HEK293 (cell line): ENCODE measurements around the gene ADM5.

Experiments used
- CTCF ChIA-PET: fragments of 350-600 bp; formaldehyde crosslinking; extraction: SDS; loops from one replicate; lab custom pipeline; 2021; ENCODE audit warnings: antibody characterized with exemption; lab: Yijun Ruan, JAX
- POLR2A ChIA-PET: fragments of 300-600 bp; formaldehyde crosslinking; extraction: SDS; loops from one replicate; lab custom pipeline; 2020; ENCODE audit warnings: antibody characterized with exemption, inconsistent platforms; lab: Yijun Ruan, JAX
- H3K27ac ChIP-seq: fragments of 200-500 bp; sonication (Bioruptor generic); 2 replicates; pipeline ENCODE4 v1.5.1; 2014; ENCODE audit warnings: low read depth, low read length, control low read depth, inconsistent platforms; ENCODE audit errors: extremely low read depth
- H3K36me3 ChIP-seq, 2 experiments: fragments of 200-500 bp in 1 of 2; sonication (Bioruptor generic) in 1 of 2; 1 replicate in 1 of 2; 2 replicates in 1 of 2; pipeline ENCODE4 v1.5.1; 2014 to 2017; ENCODE audit warnings: inconsistent platforms in 2 of 2, low read length in 2 of 2; ENCODE audit not compliant: control insufficient read depth in 2 of 2, insufficient read depth in 1 of 2
- H3K4me1 ChIP-seq: fragments of 200-500 bp; sonication (Bioruptor generic); 2 replicates; pipeline ENCODE4 v1.5.1; 2014; ENCODE audit warnings: mild to moderate bottlenecking, low read length, inconsistent platforms; ENCODE audit not compliant: control insufficient read depth, insufficient read depth
- H3K4me3 ChIP-seq: 2 replicates; pipeline ENCODE4 v1.5.1; 2011; ENCODE audit warnings: low read depth, mild to moderate bottlenecking, control low read depth, low read length, moderate library complexity
- H3K9me3 ChIP-seq: fragments of 200-500 bp; sonication (Bioruptor generic); 2 replicates; pipeline ENCODE4 v1.5.1; 2014; ENCODE audit warnings: low read depth, low read length, inconsistent platforms; ENCODE audit not compliant: control insufficient read depth, insufficient read depth
- ELK4 ChIP-seq: IDR thresholded peaks from 2 replicates; pipeline ENCODE4 v1.6.1; 2011; ENCODE audit warnings: mild to moderate bottlenecking, low read depth, low read length, borderline replicate concordance
- HOXA7 ChIP-seq: sonication (generic); formaldehyde crosslinking; IDR thresholded peaks from 2 replicates; pipeline ENCODE4 v1.8.1; 2022; ENCODE audit warnings: missing genetic modification reagents, borderline replicate concordance
- SETDB1 ChIP-seq: IDR thresholded peaks from one replicate; pipeline ENCODE4 v1.6.1; 2017; ENCODE audit warnings: mild to moderate bottlenecking, low read length, moderate library complexity, mixed read lengths; ENCODE audit not compliant: insufficient read length
- ZBTB7A ChIP-seq: fragments of 450-650 bp; formaldehyde crosslinking; IDR thresholded peaks from 2 replicates; pipeline ENCODE4 v1.5.1; 2016; ENCODE audit warnings: low read depth, missing biosample characterization, missing genetic modification characterization
- ZNF157 ChIP-seq: fragments of 450-650 bp; formaldehyde crosslinking; IDR thresholded peaks from 2 replicates; pipeline ENCODE4 v1.5.1; 2016; ENCODE audit warnings: missing biosample characterization, missing genetic modification characterization
- ZNF174 ChIP-seq: fragments of 450-650 bp; formaldehyde crosslinking; IDR thresholded peaks from 2 replicates; pipeline ENCODE4 v1.5.0; 2017; ENCODE audit warnings: missing biosample characterization, mild to moderate bottlenecking, missing genetic modification characterization
- ZNF366 ChIP-seq: fragments of 450-650 bp; formaldehyde crosslinking; conservative IDR thresholded peaks from 2 replicates; pipeline ENCODE4 v1.5.1; 2016; ENCODE audit warnings: missing biosample characterization, missing genetic modification characterization
- ZNF37A ChIP-seq: fragments of 450-650 bp; IDR thresholded peaks from 2 replicates; pipeline ENCODE4 v1.5.1; 2018; ENCODE audit warnings: missing biosample characterization, missing genetic modification characterization
- ZNF704 ChIP-seq: fragments of 450-650 bp; formaldehyde crosslinking; IDR thresholded peaks from 2 replicates; pipeline ENCODE4 v1.5.1; 2016; ENCODE audit warnings: missing biosample characterization, missing genetic modification characterization
- TF ChIP-seq, protein P1 (sequence below): fragments of 450-650 bp; formaldehyde crosslinking; IDR thresholded peaks from 2 replicates; pipeline ENCODE4 v1.5.1; 2016; ENCODE audit warnings: missing biosample characterization, missing genetic modification characterization
- TF ChIP-seq, protein P2 (sequence below): fragments of 450-650 bp; formaldehyde crosslinking; IDR thresholded peaks from 2 replicates; pipeline ENCODE4 v1.5.1; 2017; ENCODE audit warnings: missing biosample characterization, missing genetic modification characterization
- TF ChIP-seq, protein P3 (sequence below): fragments of 450-650 bp; formaldehyde crosslinking; conservative IDR thresholded peaks from 2 replicates; pipeline ENCODE4 v1.5.1; 2016; ENCODE audit warnings: low read depth, missing biosample characterization, missing genetic modification characterization
- TF ChIP-seq, protein P4 (sequence below): fragments of 450-650 bp; formaldehyde crosslinking; IDR thresholded peaks from 2 replicates; pipeline ENCODE4 v1.5.1; 2016; ENCODE audit warnings: missing biosample characterization, missing genetic modification characterization, borderline replicate concordance

The ADM5 gene

GRCh38 chr19:49662011-49662410, 27.4 kb upstream of the ADM5 start:
- Histone ChIP-seq H3K4me3 (no peak overlapping the region), H3K36me3 (peaks cover 14 to 62% of the 10 kb centered on the region in 2 experiments)
- POLR2A ChIA-PET = interaction anchor here (1.3 to 4.0 kb wide), 3 partner anchors 14 to 22 kb away, joined by 3 to 26 read pairs (median 16); partner anchors contain the start of genes RRAS and SCAF1
- TF ChIP-seq, protein P1, sequence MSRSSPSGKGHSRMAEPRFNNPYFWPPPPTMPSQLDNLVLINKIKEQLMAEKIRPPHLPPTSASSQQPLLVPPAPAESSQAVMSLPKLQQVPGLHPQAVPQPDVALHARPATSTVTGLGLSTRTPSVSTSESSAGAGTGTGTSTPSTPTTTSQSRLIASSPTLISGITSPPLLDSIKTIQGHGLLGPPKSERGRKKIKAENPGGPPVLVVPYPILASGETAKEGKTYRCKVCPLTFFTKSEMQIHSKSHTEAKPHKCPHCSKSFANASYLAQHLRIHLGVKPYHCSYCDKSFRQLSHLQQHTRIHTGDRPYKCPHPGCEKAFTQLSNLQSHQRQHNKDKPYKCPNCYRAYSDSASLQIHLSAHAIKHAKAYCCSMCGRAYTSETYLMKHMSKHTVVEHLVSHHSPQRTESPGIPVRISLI (tag by site-specific recombination) = no peak
- TF ChIP-seq ZNF366 (no peak), HOXA7 (CRISPR knock-in tag) (no peak), SETDB1 (no peak), ZNF174 (no peak), ZNF37A (tag by site-specific recombination) (no peak), ZNF157 (tag by site-specific recombination) (no peak), ZNF704 (tag by site-specific recombination) (no peak), ZBTB7A (tag by site-specific recombination) (no peak), ELK4 (no peak)
- TF ChIP-seq, protein P2, sequence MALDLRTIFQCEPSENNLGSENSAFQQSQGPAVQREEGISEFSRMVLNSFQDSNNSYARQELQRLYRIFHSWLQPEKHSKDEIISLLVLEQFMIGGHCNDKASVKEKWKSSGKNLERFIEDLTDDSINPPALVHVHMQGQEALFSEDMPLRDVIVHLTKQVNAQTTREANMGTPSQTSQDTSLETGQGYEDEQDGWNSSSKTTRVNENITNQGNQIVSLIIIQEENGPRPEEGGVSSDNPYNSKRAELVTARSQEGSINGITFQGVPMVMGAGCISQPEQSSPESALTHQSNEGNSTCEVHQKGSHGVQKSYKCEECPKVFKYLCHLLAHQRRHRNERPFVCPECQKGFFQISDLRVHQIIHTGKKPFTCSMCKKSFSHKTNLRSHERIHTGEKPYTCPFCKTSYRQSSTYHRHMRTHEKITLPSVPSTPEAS (tag by site-specific recombination) = no peak
- TF ChIP-seq, protein P3, sequence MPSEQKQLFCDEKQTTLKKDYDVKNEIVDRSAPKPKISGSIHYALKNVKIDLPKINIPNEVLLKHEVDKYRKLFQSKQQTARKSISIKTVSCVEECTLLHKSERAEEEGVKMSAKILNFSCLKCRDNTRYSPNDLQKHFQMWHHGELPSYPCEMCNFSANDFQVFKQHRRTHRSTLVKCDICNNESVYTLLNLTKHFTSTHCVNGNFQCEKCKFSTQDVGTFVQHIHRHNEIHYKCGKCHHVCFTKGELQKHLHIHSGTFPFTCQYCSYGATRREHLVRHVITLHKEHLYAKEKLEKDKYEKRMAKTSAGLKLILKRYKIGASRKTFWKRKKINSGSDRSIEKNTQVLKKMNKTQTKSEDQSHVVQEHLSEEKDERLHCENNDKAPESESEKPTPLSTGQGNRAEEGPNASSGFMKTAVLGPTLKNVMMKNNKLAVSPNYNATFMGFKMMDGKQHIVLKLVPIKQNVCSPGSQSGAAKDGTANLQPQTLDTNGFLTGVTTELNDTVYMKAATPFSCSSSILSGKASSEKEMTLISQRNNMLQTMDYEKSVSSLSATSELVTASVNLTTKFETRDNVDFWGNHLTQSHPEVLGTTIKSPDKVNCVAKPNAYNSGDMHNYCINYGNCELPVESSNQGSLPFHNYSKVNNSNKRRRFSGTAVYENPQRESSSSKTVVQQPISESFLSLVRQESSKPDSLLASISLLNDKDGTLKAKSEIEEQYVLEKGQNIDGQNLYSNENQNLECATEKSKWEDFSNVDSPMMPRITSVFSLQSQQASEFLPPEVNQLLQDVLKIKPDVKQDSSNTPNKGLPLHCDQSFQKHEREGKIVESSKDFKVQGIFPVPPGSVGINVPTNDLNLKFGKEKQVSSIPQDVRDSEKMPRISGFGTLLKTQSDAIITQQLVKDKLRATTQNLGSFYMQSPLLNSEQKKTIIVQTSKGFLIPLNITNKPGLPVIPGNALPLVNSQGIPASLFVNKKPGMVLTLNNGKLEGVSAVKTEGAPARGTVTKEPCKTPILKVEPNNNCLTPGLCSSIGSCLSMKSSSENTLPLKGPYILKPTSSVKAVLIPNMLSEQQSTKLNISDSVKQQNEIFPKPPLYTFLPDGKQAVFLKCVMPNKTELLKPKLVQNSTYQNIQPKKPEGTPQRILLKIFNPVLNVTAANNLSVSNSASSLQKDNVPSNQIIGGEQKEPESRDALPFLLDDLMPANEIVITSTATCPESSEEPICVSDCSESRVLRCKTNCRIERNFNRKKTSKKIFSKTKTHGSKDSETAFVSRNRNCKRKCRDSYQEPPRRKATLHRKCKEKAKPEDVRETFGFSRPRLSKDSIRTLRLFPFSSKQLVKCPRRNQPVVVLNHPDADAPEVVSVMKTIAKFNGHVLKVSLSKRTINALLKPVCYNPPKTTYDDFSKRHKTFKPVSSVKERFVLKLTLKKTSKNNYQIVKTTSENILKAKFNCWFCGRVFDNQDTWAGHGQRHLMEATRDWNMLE (tag by site-specific recombination) = no peak
- TF ChIP-seq, protein P4, sequence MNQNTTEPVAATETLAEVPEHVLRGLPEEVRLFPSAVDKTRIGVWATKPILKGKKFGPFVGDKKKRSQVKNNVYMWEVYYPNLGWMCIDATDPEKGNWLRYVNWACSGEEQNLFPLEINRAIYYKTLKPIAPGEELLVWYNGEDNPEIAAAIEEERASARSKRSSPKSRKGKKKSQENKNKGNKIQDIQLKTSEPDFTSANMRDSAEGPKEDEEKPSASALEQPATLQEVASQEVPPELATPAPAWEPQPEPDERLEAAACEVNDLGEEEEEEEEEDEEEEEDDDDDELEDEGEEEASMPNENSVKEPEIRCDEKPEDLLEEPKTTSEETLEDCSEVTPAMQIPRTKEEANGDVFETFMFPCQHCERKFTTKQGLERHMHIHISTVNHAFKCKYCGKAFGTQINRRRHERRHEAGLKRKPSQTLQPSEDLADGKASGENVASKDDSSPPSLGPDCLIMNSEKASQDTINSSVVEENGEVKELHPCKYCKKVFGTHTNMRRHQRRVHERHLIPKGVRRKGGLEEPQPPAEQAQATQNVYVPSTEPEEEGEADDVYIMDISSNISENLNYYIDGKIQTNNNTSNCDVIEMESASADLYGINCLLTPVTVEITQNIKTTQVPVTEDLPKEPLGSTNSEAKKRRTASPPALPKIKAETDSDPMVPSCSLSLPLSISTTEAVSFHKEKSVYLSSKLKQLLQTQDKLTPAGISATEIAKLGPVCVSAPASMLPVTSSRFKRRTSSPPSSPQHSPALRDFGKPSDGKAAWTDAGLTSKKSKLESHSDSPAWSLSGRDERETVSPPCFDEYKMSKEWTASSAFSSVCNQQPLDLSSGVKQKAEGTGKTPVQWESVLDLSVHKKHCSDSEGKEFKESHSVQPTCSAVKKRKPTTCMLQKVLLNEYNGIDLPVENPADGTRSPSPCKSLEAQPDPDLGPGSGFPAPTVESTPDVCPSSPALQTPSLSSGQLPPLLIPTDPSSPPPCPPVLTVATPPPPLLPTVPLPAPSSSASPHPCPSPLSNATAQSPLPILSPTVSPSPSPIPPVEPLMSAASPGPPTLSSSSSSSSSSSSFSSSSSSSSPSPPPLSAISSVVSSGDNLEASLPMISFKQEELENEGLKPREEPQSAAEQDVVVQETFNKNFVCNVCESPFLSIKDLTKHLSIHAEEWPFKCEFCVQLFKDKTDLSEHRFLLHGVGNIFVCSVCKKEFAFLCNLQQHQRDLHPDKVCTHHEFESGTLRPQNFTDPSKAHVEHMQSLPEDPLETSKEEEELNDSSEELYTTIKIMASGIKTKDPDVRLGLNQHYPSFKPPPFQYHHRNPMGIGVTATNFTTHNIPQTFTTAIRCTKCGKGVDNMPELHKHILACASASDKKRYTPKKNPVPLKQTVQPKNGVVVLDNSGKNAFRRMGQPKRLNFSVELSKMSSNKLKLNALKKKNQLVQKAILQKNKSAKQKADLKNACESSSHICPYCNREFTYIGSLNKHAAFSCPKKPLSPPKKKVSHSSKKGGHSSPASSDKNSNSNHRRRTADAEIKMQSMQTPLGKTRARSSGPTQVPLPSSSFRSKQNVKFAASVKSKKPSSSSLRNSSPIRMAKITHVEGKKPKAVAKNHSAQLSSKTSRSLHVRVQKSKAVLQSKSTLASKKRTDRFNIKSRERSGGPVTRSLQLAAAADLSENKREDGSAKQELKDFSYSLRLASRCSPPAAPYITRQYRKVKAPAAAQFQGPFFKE (tag by site-specific recombination) = no peak
- TF ChIP-seq, all 188 proteins: peak for 0
- Histone ChIP-seq H3K27ac (peak overlapping the region; percentile 32; the same call in 1 of the 2 replicates), H3K4me1 (peaks cover 6% of the 10 kb centered on the region), H3K9me3 (no peaks in the 10 kb centered on the region)
- CTCF ChIA-PET = interaction anchor here (0.5 to 1.2 kb wide), 3 partner anchors 11 to 99 kb away, joined by 3 read pairs; no protein-coding TSS in a partner anchor
